22Rv1 (cell line): ENCODE measurements around the gene ANKS1B.
A peak's percentile ranks its signal among the peaks of the same experiment; 100 is the strongest.
"Not testable (repeated sequence)": the region's sequence is repeated elsewhere in the genome, so short reads cannot be mapped to it uniquely, and the experiment has no call there.

Source experiments
- H3K27ac ChIP-seq: fragments of 450-650 bp; 2 replicates; pipeline ENCODE4 v1.5.1; 2017
- CTCF ChIP-seq: fragments of 450-650 bp; IDR thresholded peaks from 2 replicates; pipeline ENCODE4 v1.5.1; 2017; ENCODE audit warnings: mild to moderate bottlenecking
- ZFX ChIP-seq: fragments of 450-650 bp; IDR thresholded peaks from 2 replicates; pipeline ENCODE4 v1.6.1; 2017; ENCODE audit warnings: antibody characterized with exemption, borderline replicate concordance

The ANKS1B gene

GRCh38 chr12:98970950-98971349 lies 1013.8 kb downstream of the ANKS1B start:
- no peak for TF ChIP-seq ZFX
- TF ChIP-seq CTCF = no peak

GRCh38 chr12:98970210-98970609 lies 1014.5 kb downstream of the ANKS1B start:
- TF ChIP-seq CTCF = no peak
- no peak for TF ChIP-seq ZFX

More at GRCh38 chr12:98970950-98971349, 1013.8 kb downstream of the ANKS1B start:
- no peak overlapping the region for H3K27ac ChIP-seq

GRCh38 chr12:98968896-98969295 lies 1015.8 kb downstream of the ANKS1B start:
- TF ChIP-seq ZFX = no peak
- H3K27ac ChIP-seq = no peak overlapping the region

More at GRCh38 chr12:98970210-98970609, 1014.5 kb downstream of the ANKS1B start:
- H3K27ac ChIP-seq = no peak overlapping the region

GRCh38 chr12:98957135-98957534 lies 1027.6 kb downstream of the ANKS1B start:
- not testable (repeated sequence) for H3K27ac ChIP-seq

GRCh38 chr12:98955284-98955683 lies 1029.5 kb downstream of the ANKS1B start:
- H3K27ac ChIP-seq = no peak overlapping the region
- no peak for TF ChIP-seq ZFX
- TF ChIP-seq CTCF = peak; percentile 50

- H3K27ac ChIP-seq = no peak overlapping the region
- TF ChIP-seq ZFX (no peak), CTCF (no peak)
Observed at GRCh38 chr12:98954506-98954905, 1030.2 kb downstream of the ANKS1B start.

- TF ChIP-seq ZFX (no peak), CTCF (no peak)
- H3K27ac ChIP-seq = no peak overlapping the region
Observed at GRCh38 chr12:98951406-98951805, 1033.3 kb downstream of the ANKS1B start.

GRCh38 chr12:98948343-98948949 lies 1036.3 kb downstream of the ANKS1B start:
- H3K27ac ChIP-seq = no peak overlapping the region
- TF ChIP-seq CTCF (no peak), ZFX (no peak)
